ENCODE measurements around the gene TMEM108.

Gene TMEM108

GRCh38 chr3:133055339-133055738, 17.1 kb downstream of the TMEM108 start:
- H3K36me3 ChIP-seq (ENCODE audit: insufficient read depth, low read depth, low read length): no peaks in the 10 kb centered on the region
- no peak overlapping the region for H3K27ac ChIP-seq (ENCODE audit: low read length)
- H3K4me3 ChIP-seq (ENCODE audit: low read length): no peak overlapping the region
- no peaks in the 10 kb centered on the region for H3K9me3 ChIP-seq (ENCODE audit: insufficient read depth, low read depth, low read length)
- peaks cover 14% of the 10 kb centered on the region; the same call in 1 of the 2 replicates for H3K4me1 ChIP-seq (ENCODE audit: insufficient read depth, low read length)
- H3K9ac ChIP-seq (ENCODE audit: low read depth, low read length): no peak overlapping the region
- H3K27me3 ChIP-seq (ENCODE audit: insufficient read depth, low read length): no peaks in the 10 kb centered on the region

GRCh38 chr3:133058243-133058642, 20.1 kb downstream of the TMEM108 start:
- H3K4me3 ChIP-seq (ENCODE audit: low read length): no peak overlapping the region
- no peaks in the 10 kb centered on the region for H3K9me3 ChIP-seq (ENCODE audit: insufficient read depth, low read depth, low read length)
- H3K27me3 ChIP-seq (ENCODE audit: insufficient read depth, low read length): no peaks in the 10 kb centered on the region
- peaks cover 9% of the 10 kb centered on the region; the same call in 1 of the 2 replicates for H3K4me1 ChIP-seq (ENCODE audit: insufficient read depth, low read length)
- no peaks in the 10 kb centered on the region for H3K36me3 ChIP-seq (ENCODE audit: insufficient read depth, low read depth, low read length)
- no peak overlapping the region; the same call in 1 of the 2 replicates for H3K9ac ChIP-seq (ENCODE audit: low read depth, low read length)
- H3K27ac ChIP-seq (ENCODE audit: low read length): no peak overlapping the region

- no peaks in the 10 kb centered on the region for H3K9me3 ChIP-seq (ENCODE audit: insufficient read depth, low read depth, low read length)
These were observed 20.6 kb downstream of the TMEM108 start for GRCh38 chr3:133058831-133059230.

GRCh38 chr3:133065193-133065961, 27.2 kb downstream of the TMEM108 start:
- H3K4me1 ChIP-seq (ENCODE audit: insufficient read depth, low read length): no peaks in the 10 kb centered on the region
- H3K9me3 ChIP-seq (ENCODE audit: insufficient read depth, low read depth, low read length): no peaks in the 10 kb centered on the region
- H3K36me3 ChIP-seq (ENCODE audit: insufficient read depth, low read depth, low read length): no peaks in the 10 kb centered on the region
- H3K9ac ChIP-seq (ENCODE audit: low read depth, low read length): no peak overlapping the region
- no peak overlapping the region for H3K4me3 ChIP-seq (ENCODE audit: low read length)
- no peak overlapping the region for H3K27ac ChIP-seq (ENCODE audit: low read length)
- no peaks in the 10 kb centered on the region for H3K27me3 ChIP-seq (ENCODE audit: insufficient read depth, low read length)

More at GRCh38 chr3:133058831-133059230, 20.6 kb downstream of the TMEM108 start:
- Histone ChIP-seq H3K4me1 (ENCODE audit: insufficient read depth, low read length) (peaks cover 9% of the 10 kb centered on the region; the same call in 1 of the 2 replicates), H3K9ac (ENCODE audit: low read depth, low read length) (no peak overlapping the region), H3K27ac (ENCODE audit: low read length) (no peak overlapping the region), H3K27me3 (ENCODE audit: insufficient read depth, low read length) (no peaks in the 10 kb centered on the region), H3K36me3 (ENCODE audit: insufficient read depth, low read depth, low read length) (no peaks in the 10 kb centered on the region), H3K4me3 (ENCODE audit: low read length) (no peak overlapping the region)

- Histone ChIP-seq H3K9ac (ENCODE audit: low read depth, low read length) (no peak overlapping the region), H3K36me3 (ENCODE audit: insufficient read depth, low read depth, low read length) (no peaks in the 10 kb centered on the region), H3K27ac (ENCODE audit: low read length) (no peak overlapping the region), H3K27me3 (ENCODE audit: insufficient read depth, low read length) (no peaks in the 10 kb centered on the region), H3K9me3 (ENCODE audit: insufficient read depth, low read depth, low read length) (no peaks in the 10 kb centered on the region), H3K4me1 (ENCODE audit: insufficient read depth, low read length) (no peaks in the 10 kb centered on the region), H3K4me3 (ENCODE audit: low read length) (no peak overlapping the region)
These were observed 27.8 kb downstream of the TMEM108 start for GRCh38 chr3:133066026-133066425.

GRCh38 chr3:133069556-133070286, 31.5 kb downstream of the TMEM108 start:
- H3K27me3 ChIP-seq (ENCODE audit: insufficient read depth, low read length): no peaks in the 10 kb centered on the region
- H3K36me3 ChIP-seq (ENCODE audit: insufficient read depth, low read depth, low read length): no peaks in the 10 kb centered on the region
- H3K9ac ChIP-seq (ENCODE audit: low read depth, low read length): no peak overlapping the region
- H3K27ac ChIP-seq (ENCODE audit: low read length): no peak overlapping the region
- no peak overlapping the region for H3K4me3 ChIP-seq (ENCODE audit: low read length)
- H3K9me3 ChIP-seq (ENCODE audit: insufficient read depth, low read depth, low read length): no peaks in the 10 kb centered on the region
- no peaks in the 10 kb centered on the region for H3K4me1 ChIP-seq (ENCODE audit: insufficient read depth, low read length)

- Histone ChIP-seq H3K9me3 (ENCODE audit: insufficient read depth, low read depth, low read length) (no peaks in the 10 kb centered on the region), H3K9ac (ENCODE audit: low read depth, low read length) (no peak overlapping the region), H3K4me3 (ENCODE audit: low read length) (no peak overlapping the region), H3K27ac (ENCODE audit: low read length) (no peak overlapping the region), H3K36me3 (ENCODE audit: insufficient read depth, low read depth, low read length) (no peaks in the 10 kb centered on the region), H3K27me3 (ENCODE audit: insufficient read depth, low read length) (no peaks in the 10 kb centered on the region), H3K4me1 (ENCODE audit: insufficient read depth, low read length) (no peaks in the 10 kb centered on the region)
These were observed 36.8 kb downstream of the TMEM108 start for GRCh38 chr3:133074977-133075376.

GRCh38 chr3:133077688-133078087, 39.5 kb downstream of the TMEM108 start:
- Histone ChIP-seq H3K27me3 (ENCODE audit: insufficient read depth, low read length) (no peaks in the 10 kb centered on the region), H3K4me3 (ENCODE audit: low read length) (no peak overlapping the region), H3K9me3 (ENCODE audit: insufficient read depth, low read depth, low read length) (no peaks in the 10 kb centered on the region), H3K4me1 (ENCODE audit: insufficient read depth, low read length) (no peaks in the 10 kb centered on the region), H3K27ac (ENCODE audit: low read length) (no peak overlapping the region), H3K36me3 (ENCODE audit: insufficient read depth, low read depth, low read length) (no peaks in the 10 kb centered on the region), H3K9ac (ENCODE audit: low read depth, low read length) (no peak overlapping the region)

- H3K4me1 ChIP-seq (ENCODE audit: insufficient read depth, low read length): no peaks in the 10 kb centered on the region
- H3K9ac ChIP-seq (ENCODE audit: low read depth, low read length): no peak overlapping the region
- H3K36me3 ChIP-seq (ENCODE audit: insufficient read depth, low read depth, low read length): no peaks in the 10 kb centered on the region
- H3K4me3 ChIP-seq (ENCODE audit: low read length): no peak overlapping the region
- H3K27me3 ChIP-seq (ENCODE audit: insufficient read depth, low read length): no peaks in the 10 kb centered on the region
- H3K9me3 ChIP-seq (ENCODE audit: insufficient read depth, low read depth, low read length): no peaks in the 10 kb centered on the region
- no peak overlapping the region for H3K27ac ChIP-seq (ENCODE audit: low read length)
These were observed 41.4 kb downstream of the TMEM108 start for GRCh38 chr3:133079621-133080020.

GRCh38 chr3:133081016-133081415, 42.8 kb downstream of the TMEM108 start:
- Histone ChIP-seq H3K9me3 (ENCODE audit: insufficient read depth, low read depth, low read length) (no peaks in the 10 kb centered on the region), H3K4me1 (ENCODE audit: insufficient read depth, low read length) (no peaks in the 10 kb centered on the region), H3K36me3 (ENCODE audit: insufficient read depth, low read depth, low read length) (no peaks in the 10 kb centered on the region), H3K27ac (ENCODE audit: low read length) (no peak overlapping the region), H3K4me3 (ENCODE audit: low read length) (no peak overlapping the region), H3K27me3 (ENCODE audit: insufficient read depth, low read length) (no peaks in the 10 kb centered on the region), H3K9ac (ENCODE audit: low read depth, low read length) (no peak overlapping the region)

GRCh38 chr3:133083395-133083794, 45.2 kb downstream of the TMEM108 start:
- Histone ChIP-seq H3K27me3 (ENCODE audit: insufficient read depth, low read length) (no peaks in the 10 kb centered on the region), H3K9ac (ENCODE audit: low read depth, low read length) (no peak overlapping the region), H3K9me3 (ENCODE audit: insufficient read depth, low read depth, low read length) (no peaks in the 10 kb centered on the region), H3K36me3 (ENCODE audit: insufficient read depth, low read depth, low read length) (no peaks in the 10 kb centered on the region), H3K27ac (ENCODE audit: low read length) (no peak overlapping the region), H3K4me3 (ENCODE audit: low read length) (no peak overlapping the region), H3K4me1 (ENCODE audit: insufficient read depth, low read length) (0 out of 2 replicates have a peak, but pooled peaks cover 3% of the 10 kb centered on the region)

Data from iPS-20b (cell line).